HG02678 (cell line): ENCODE results near the gene CFHR1.
"Not testable (repeated sequence)": the region's sequence is repeated elsewhere in the genome, so short reads cannot be mapped to it uniquely, and the experiment has no call there.

Source experiments
- ATAC-seq: cut with Tn5 transposase; IDR thresholded peaks from one replicate; pipeline ENCODE4 v1.9.1; 2021; ENCODE audit warnings: mild to moderate bottlenecking, moderate library complexity; ENCODE audit not compliant: unreplicated experiment

Gene CFHR1

DNA sequence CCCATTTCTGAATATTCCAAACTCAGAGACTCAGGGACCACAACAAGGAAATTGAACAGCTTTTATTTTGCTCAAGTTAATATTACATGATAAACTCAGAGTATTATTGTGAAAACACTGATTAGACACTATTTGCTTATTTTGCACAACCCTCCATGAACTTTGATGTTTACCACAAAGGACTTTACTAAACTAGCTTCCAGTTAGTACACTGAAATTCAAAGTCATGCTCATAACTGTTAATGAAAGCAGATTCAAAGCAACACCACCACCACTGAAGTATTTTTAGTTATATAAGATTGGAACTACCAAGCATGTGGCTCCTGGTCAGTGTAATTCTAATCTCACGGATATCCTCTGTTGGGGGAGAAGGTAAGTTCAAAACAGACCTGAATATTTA lies at the start of gene CFHR1:
TSS of gene CFHR1 (plus strand) at position 201 of the 400 bp plus-strand sequence. CDS start at position 315, 114 bp downstream.
- not testable (repeated sequence) for ATAC-seq

DNA sequence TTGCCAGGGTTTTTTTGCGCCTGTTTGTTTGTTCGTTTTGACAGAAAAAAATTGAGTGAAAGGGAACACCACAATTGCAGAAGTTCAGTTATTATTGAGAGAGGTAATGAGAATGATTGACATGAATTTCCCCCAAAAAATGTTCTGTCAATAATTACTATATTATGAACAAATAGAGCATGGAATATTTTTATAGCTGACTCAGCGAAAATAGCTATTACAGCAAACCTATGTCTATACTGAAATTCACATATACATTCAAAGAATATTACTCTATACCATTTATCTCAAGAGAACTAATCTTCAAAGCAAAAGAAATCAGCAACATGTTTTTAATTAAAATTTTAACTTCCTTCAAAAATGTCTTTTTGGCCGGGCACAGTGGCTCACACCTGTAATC lies 49.7 kb upstream of the CFHR1 start:
- not testable (repeated sequence) for ATAC-seq

DNA sequence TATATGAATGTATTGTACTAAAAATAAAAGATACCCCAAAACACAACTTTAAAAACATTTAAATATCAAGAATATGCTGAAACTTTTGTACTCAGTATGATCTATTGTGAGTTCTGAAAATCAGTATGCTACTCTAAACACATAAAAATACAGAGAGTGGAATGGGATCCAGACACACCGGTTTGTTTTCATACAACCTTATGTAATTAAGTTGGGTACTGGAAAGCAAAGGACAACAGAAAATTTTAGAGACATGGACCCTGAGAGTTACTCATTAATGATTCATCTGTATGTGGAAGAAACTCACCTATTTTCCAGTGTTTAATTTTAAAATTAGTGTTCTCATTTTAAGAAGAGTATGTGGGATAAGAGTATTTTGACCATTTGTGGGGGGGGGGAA lies 45.8 kb upstream of the CFHR1 start:
- ATAC-seq = no peak

DNA sequence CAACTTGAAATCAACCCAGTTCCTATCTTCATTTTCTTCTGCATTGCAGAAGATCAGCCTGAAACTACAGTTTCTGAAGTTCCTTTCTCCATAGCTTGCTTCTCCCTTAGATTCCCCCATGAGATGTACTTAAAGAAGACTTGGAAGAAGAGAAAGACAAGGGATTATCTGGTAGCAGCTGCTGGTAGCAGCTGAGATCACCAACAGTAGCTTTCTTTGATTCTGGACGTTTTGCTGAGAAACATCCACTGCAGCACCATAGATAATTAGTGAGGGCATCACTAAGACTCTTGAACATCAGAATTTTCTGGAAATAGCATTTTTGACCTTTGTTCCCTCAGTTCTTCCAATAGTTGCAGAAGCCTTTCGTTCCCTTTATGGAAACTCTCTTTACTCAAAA lies 45.4 kb upstream of the CFHR1 start:
- ATAC-seq = no peak

DNA sequence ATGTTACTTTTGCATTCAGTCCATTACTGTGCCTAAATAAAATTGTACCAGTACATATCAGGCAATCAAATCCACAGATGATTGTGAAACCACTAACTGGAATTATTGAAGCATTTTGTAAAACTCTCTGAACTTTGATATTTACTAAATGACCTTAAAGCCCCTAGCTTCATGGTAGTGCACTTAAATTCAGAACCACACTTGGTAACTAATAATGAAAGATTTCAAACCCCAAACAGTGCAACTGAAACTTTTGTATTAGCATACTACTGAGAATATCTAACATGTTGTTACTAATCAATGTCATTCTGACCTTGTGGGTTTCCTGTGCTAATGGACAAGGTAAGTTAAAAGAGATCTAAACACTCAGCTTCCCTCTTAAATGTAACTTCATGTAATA lies 44.9 kb upstream of the CFHR1 start, which contains the start of gene CFHR3:
TSS of gene CFHR3 (plus strand) at position 238 of the 400 bp plus-strand sequence. CDS start at position 285, 47 bp downstream.
- ATAC-seq = no peak

DNA sequence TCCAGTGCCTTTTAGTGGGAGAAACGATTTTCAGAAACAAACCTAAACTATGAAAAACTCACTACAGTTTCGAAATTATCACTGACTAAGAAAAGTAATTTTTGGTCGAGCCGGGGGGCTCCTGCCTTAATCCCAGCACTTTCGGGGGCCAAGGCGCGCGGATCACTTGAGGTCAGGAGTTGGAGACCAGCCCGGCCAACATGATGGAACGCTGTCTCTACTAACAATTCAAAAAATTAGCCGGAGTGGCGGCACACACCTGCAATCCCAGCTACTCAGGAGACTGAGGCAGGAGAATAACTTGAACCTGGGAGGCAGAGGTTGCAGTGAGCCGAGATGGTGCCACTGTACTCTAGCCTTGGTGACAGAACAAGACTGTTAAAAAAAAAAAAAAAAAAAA lies 41.9 kb upstream of the CFHR1 start:
- ATAC-seq = no peak

DNA sequence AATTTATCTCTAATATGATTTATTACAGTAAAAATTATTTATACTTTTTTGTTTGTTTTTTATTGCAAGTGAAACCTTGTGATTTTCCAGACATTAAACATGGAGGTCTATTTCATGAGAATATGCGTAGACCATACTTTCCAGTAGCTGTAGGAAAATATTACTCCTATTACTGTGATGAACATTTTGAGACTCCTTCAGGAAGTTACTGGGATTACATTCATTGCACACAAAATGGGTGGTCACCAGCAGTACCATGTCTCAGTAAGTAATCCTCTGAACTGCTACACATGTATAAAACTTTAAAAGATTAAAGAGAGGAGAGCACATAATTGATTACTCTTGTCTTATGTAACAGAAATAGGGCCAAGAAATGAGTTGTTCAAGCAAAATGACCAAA lies 40.4 kb upstream of the CFHR1 start:
- ATAC-seq = no peak

DNA sequence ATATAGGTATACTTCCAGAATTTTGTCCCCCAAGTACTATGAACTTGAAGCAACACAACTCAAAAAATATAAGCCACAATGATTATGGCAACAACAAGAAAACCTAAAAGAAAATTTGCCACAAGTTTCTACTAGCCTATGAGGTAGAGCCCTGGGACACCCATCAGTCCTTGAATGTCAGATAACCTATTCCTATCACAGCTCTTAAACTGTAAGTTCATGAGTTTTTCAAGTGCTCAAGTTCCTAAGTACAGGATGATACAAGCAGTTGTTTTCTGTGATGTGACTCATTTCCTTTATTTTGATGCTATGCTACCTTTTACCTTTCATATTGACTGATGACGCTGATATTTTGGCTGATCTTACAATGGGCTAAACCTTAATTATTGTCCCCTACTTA lies 28.3 kb upstream of the CFHR1 start:
- ATAC-seq = not testable (repeated sequence)

DNA sequence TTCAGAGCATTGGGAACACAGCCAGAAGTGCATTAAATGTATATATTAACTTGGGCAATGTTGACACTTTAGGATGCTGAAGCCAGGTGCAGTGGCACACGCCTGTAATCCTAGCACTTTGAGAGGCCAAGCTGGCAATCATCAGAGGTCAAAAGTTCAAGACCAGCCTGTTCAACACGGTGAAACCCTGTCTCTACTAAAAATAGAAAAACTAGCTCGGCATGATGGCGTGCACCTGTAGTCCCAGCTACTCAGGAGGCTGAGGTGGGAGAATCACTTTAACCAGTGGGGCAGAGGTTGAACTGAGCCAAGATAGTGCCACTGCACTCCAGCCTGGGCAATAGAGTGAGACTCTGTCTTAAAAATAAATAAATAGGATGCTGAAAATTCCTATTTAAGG lies 25.4 kb upstream of the CFHR1 start:
- not testable (repeated sequence) for ATAC-seq

DNA sequence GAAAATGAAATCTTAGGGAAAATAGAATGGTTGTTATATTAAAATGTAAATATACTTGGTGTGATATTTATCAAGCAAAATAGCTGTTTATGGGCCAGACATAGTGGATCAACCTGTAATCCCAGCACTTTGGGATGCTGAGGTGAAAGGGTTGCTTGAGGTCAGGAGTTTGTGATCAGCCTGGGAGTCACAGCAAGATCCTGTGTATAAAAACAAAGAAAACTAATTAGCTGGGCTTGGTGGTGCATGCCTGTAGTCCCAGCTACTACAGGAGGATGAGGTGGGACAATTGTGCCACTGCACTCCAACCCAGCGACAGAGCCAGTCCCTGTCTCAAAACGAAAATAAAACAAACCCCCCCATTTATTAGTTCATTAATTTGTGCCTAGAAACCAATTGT lies 21.6 kb upstream of the CFHR1 start:
- ATAC-seq = no peak

DNA sequence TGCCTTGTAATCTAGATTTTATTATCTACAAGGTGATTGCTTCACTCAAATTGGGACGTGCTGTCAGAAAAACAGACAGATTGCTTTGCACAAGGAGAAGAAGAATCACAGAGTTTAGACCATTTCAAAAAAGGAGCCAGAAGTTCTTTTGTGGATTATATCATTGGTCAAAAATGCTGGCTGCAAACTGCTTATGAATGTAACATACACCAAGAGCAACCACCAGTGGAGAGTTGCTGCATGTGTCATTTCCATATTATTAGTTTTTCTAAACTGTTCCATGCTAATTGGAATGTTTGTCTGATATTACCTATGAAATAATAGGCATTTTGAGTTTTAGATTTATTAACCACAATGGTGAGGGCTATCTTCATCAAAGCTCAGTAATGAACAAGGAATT lies 17.6 kb upstream of the CFHR1 start:
- ATAC-seq = not testable (repeated sequence)

DNA sequence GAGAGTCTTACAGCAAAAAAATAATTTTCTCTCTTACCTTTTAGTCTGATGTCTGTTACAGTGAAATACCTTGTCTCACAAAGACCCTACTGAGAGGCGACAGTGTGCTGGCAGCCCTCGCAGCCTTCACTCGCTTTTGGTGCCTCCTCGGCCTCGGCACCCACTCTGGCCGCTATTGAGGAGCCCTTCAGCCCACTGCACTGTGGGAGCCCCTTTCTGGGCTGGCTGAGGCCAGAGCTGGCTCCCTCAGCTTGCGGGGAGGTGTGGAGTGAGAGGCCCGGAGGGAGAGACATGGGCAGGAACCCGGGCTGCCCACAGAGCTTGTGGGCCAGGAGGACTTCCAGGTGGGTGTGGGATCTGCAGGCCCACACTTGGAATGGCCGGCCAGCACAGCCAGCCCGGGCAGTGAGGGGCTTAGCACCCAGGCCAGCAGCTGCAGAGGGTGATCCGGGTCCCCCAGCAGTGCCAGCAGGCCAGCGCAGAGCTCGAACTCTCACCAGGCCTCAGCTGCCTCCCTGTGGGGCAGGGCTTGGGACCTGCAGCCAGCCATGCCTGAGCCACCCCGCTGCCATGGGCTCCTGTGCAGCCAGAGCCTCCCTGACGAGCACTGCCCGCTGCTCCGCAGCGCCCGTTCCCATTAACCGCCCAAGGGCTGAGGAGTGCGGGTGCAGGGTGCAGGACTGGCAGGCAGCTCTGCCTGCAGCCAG lies 10.8 kb upstream of the CFHR1 start:
- no peak for ATAC-seq

DNA sequence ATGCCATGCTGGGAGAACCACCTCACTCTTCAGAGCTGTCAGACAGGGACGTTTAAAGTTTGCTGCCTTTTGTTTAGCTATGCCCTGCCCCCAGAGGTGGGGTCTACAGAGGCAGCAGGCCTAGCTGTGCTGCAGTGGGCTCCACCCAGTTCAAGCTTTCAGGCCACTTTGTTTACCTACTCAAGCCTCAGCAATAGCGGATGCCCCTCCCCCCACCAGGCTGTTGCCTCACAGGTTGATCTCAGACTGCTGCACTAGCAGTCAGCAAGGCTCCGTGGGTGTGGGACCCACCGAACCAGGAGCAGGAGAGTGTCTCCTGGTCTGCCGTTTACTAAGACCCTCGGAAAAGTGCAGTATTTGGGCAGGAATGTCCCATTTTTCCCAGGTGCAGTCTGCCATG lies 2.1 kb upstream of the CFHR1 start:
- not testable (repeated sequence) for ATAC-seq

DNA sequence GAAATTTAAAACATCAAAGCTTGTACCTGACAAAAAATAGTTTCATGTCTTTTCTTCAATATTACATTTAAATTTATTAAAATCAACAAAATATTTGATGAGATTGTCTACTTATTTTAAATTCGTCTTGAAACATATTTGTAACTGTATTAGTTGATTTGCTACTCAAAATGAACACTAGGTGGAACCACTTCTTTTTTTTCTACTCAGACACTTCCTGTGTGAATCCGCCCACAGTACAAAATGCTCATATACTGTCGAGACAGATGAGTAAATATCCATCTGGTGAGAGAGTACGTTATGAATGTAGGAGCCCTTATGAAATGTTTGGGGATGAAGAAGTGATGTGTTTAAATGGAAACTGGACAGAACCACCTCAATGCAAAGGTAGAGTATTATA lies 8.3 kb downstream of the CFHR1 start:
- not testable (repeated sequence) for ATAC-seq

DNA sequence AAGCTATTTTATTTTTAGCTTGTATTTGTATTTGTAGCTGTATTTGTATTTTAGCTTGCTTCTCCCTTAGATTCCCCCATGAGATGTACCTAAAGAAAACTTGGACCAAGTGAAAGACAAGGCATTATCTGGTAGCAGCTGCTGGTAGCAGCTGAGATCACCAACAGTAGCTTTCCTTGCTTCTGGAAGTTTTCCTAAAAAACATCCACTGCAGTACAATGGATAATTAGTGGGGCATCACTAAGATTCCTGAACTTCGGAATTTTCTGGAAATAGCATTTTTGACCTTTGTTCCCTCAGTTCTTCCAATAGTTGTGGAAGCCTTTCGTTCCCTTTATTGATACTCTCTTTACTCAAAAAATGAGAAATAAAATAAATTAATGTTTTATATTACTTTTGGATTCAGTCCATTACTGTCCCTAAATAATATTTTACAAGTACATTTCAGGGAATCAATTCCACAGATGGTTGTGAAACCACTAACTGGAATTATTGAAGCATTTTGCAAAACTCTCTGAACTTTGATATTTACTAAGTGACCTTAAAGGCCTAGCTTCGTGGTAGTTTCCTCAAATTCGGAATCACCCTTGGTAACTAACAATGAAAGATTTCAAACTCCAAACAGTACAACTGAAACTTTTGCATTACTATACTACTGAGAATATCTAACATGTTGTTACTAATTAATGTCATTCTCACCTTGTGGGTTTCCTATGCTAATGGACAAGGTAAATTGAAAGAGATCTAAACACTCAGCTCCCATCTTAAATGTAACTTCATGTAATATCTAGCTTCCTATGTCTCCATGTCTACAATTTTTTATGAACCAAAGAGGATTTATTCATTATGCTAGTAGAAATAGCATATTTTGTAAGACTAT lies 30.3 kb downstream of the CFHR1 start:
- ATAC-seq = not testable (repeated sequence)

DNA sequence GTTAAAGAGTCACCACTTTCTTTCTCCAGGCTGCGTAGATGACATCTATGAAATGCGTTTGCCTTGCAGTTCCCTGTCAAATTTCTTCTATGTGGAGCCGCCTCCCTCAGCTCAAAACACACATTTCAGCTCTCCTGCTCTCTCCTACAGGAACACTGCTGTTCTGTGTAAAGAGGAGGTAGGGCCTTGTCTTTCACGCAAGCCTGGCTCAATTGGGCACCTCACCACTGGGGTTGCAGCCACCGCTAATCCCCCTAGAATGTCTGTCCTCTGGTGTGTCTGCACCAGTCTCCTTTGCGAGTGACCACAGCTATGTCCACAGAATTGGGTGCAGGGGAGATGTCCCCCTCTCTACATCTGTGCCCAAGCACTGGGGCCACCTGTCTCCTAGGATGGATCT lies 36.5 kb downstream of the CFHR1 start:
- no peak for ATAC-seq

DNA sequence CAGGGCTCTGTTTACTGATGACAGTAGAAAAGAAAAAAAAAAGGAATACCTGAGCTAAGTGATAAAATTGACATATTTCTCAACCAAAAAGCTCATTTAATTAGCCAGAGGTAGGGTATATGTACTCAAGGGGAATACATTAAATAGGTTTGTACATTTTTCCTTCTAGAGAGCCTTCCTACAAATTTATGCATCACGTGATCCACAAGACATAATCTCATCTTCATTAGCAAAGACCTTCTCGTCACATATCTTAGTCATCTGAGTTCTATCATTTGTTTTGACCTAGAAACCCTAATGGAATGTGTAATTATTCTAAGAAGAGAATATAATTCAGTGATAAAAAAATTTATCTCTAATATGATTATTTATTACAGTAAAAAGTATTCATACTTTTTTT lies 37.7 kb downstream of the CFHR1 start:
- no peak for ATAC-seq

DNA sequence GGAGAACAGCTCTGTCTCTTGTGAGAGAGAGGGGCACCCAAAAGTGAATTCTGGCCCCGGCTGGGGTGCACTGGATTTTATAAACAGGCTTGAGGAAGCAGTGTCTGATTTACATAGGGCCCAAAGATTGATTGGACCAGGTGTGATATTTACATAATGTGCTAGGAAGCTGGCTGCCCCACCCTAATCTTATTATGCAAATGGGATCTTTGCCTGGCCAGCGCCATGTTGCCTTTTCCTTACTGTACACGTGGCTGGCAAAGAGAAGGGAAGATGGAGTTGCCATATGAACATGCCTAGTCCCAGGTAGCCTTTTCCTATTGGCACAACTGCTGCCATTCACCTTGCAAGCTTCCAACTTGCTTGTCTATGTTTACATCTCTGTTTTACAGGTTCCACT lies 39.3 kb downstream of the CFHR1 start:
- ATAC-seq = no peak

DNA sequence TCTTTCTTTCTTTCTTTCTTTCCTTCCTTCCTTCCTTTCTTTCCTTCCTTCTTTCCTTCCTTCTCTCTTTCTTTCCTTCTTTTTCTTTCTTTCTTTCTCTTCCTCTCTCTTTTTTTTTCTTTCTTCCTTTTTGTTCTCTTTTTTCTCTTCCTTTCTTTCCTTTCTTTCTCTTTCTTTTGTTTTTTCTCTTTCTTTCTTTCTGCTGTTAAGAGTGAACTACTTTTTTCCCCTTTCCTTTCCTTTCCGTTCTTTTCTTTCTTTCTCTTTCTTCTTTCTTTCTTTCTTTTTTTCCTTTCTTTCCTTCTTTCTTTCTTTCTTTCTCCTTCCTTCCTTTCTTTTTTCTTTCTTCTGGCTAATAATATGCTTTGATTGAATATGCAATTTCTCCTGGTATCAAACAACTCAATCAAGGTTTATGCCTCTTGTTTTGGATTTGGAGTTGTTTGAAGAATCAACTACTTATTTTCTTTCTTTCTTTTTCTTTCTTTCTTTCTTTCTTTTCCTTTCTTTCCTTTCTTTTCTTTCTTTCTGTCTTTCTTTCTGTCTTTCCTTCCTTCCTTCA lies 40.9 kb downstream of the CFHR1 start:
- no peak for ATAC-seq

DNA sequence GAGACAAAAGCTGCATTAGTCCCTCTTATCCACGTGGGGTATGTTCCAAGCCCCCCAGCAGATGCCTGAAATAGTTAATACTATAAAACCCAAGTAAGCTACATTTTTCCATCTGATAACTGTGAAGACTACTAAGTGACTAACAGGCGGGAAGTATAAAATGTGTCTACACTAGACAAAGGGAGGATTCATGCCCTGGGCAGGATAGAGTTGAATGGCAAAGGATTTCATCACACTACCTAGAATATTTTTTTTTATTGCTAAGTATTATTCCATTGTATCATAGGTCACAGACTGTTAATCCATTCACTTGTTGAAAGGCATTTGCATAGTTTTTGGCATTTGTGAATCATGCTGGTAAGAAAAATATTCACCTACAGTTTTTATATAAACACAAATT lies 41.9 kb downstream of the CFHR1 start:
- ATAC-seq = no peak

DNA sequence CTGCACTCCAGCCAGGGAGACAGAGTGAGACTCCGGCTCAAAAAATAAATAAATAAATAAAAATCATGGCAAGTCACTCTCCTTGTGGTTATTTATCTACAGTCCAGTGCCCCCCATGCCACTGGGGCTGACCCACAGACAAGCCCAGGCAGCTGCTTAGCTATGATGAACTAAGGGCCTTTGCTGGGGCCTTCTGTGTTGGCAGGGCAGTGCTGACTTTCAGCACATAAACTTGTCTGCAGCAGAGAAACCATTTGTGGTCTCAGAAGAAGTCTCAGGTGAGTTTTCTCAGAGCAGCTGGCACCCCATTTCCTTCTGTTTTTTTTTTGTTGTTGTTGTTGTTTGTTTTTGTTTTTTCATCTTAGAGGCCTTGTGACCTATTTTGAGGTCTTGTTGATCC lies 47.4 kb downstream of the CFHR1 start:
- no peak for ATAC-seq

DNA sequence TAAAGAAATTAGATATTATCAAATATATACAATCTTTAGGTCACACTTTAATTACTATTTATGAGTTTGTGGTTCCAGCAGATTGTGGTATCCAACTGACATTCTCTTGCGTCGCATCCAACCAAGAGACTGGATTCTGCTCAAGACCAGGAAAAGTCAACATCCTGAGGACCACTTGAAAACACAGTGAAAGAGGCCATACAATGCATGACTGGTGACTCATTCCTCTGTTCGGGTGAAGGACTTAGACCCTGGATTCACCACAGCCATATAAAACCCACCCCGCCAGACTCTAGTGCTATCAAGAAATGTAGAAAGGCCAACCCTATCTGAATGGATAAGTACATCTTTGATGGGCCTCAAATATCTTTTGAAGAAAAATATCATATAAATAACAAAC lies 53.9 kb downstream of the CFHR1 start:
- no peak for ATAC-seq
